HK-2 (cell line): Measurements from ENCODE around the gene GAK.
"Not testable (repeated sequence)": the region's sequence is repeated elsewhere in the genome, so short reads cannot be mapped to it uniquely, and the experiment has no call there.

Experiments used
- DNase-seq: peaks from one replicate; pipeline ENCODE4 v3.0.0-alpha.2; 2018; ENCODE audit not compliant: unreplicated experiment

GAK gene

DNA sequence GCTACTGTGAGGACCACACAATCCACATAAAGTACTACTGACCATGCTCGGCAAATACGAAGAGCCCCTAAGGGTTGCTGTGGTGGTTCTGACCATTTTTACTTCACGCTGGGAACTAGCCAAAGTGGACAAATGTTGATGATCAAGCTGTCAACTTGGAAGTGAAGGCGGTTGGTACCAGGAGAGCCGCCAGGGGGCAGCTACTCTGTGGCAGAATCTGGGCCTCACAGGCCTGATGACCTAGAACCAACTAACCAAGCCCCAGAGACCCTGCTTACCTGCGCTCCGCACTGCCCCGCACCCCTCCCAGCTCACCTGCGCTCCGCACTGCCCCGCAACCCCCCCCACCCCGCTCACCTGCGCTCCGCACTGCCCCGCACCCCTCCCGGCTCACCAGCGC is 5.6 kb downstream of the GAK start:
- no peak for DNase-seq

DNA sequence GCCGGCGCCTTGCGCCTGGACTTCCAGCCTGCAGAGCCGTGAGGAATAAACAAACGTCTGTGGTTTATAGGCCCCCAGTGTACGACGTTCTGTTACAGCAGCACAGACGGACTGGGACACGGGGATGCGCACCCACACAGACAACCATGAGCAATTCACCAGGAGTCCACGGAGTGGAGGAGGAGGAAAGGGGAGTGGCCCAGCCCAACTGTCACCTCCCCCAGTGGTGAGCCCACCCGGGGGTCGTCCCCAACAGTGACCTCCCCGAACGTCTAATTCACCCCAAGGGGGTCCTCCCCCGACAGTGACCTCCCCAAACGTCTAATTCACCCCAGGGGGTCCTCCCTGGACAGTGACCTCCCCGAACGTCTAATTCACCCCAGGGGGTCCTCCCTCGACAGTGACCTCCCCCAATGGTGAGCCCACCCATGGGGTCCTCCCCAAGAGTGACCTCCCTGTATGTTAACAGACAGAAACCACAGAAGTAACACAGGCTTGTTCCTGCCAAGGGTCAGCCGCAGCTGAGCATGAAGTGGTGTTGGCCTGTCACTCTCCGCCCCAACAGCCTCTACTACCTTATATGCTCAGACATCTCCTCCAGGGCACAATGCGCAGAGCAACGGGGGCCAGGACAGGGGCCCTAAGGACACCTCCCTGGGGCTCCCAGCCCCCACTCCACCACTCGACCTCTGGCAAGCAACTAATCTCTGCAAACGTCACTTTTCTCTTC is 6.2 kb downstream of the GAK start:
- no peak for DNase-seq

DNA sequence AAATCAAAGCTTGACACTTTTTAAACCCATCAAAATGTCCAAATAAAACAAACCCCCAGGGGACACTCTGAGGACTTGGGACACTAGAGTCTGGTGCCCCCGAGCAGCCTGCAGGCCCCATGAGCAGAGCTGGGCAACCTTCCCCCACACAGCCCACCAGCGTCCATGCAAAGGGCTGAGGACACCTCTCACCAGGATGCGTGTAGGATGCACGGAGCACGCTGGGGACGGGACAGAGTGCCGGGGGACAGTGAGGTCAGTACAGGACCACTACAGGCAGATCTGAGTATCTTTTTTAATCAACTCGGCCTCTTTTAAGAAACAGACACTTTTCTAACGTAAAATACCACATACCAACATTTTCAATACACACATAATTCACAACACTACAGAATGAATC is 6.9 kb downstream of the GAK start:
- no peak for DNase-seq

DNA sequence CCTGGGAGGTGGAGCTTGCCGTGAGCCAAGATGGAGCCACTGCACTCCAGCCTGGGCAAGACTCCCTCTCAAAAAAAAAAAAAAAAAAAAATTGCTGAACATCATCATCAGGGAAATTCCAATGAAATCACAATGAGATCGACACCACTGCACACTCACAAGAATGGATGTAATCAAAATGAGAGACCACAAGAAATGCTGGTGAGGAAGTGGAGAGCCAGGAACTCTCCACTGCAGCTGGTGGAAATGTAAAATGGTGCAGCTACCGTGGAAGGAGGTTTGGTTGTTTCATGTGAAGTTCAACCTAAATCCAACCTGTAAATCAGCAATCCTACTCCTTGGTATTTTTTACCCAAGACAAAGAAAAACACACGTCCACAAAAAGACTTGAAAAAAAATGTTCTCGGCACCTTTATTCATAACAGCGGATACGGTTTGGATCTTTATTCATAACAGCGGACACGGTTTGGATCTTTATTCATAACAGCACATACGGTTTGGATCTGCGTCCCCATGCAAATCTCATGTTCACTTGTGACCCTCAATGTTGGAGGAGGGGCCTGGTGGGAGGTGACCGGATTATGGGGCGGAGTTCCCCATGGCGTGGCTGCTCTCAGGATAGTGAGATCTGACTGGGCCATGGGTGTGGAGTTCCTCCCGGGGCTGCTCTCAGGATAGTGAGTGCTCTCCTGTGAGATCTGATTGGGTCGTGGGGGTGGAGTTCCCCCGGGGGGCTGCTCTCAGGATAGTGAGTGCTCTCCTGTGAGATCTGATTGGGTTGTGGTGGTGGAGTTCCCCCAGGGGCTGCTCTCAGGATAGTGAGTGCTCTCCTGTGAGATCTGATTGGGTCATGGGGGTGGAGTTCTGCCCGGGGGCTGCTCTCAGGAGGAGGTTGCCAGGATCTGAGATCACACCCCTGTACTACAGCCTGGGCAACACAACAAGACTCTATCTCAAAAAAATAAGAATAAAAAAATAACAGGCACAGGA is 7.7 kb downstream of the GAK start:
- no peak for DNase-seq

DNA sequence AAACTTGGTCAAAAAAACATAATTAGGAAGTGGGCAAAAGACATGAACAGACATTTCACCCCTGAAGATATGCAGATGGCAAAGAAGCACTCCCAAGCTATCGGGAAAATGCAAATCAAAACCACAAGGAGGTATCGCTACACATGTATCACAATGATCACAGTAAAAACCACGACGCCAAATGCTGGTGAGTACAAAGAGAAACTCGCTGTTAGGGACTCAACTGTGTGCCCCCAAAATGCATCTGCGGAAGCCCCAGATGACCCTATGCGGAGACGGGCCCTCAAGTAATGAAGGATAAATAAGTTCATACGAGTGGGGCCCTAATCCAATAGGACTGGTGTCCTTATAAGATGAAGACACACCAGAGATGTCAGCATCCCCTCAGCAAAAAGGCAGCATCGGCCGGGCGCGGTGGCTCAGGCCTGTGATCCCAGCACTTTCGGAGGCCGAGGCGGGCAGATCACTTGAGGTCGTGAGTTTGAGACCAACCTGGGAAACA is 10.2 kb downstream of the GAK start:
- no peak for DNase-seq

DNA sequence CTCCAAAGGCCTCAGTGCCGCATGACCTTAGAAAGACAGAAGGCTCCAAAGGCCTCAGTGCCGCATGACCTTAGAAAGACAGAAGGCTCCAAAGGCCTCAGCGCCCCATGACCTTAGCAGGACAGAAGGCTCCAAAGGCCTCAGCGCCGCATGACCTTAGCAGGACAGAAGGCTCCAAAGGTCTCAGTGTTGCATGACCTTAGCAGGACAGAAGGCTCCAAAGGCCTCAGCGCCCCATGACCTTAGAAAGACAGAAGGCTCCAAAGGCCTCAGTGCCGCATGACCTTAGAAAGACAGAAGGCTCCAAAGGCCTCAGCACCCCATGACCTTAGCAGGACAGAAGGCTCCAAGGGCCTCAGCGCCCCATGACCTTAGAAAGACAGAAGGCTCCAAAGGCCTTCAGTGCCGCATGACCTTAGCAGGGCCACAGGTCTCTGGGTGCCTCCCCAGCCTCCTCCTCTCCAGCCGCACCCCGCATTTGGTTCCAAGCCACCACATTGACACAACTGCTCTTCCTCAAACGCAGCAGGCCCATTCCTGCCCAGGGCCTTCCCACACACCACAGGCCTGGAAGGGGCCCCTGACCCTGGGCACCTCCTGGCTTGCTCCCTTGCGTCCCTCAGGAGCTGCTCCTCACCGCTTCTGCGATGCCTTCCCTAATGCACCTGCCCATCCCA is 13.0 kb downstream of the GAK start:
- DNase-seq: not testable (repeated sequence)

DNA sequence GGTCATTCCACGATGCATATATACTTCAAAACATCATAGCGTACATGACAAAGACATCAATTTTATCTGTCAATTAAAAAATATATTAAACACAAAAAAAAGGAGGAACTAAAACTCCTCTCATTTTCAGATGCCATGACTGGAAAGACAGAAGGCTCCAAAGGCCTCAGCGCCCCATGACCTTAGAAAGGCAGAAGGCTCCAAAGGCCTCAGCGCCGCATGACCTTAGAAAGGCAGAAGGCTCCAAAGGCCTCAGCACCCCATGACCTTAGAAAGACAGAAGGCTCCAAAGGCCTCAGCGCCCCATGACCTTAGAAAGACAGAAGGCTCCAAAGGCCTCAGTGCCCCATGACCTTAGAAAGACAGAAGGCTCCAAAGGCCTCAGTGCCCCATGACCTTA is 13.5 kb downstream of the GAK start:
- not testable (repeated sequence) for DNase-seq

DNA sequence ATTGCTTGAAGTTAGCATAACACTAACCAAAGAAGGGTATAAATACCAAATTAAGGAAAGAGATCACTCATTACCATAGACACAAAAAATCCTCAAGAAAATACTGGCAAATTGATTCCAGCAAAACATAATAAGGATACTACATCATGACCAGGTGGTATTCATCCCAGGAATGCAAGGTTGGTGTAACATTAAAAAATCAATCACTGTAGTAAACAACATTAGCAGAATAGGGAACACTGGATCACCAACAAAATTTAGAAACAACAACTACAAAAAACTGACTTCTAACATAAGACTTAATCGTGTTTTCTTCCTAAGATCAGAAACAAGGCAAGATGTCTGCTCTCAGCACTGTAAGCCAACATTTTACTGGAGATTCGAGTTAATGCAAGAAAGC is 14.1 kb downstream of the GAK start:
- no peak for DNase-seq

DNA sequence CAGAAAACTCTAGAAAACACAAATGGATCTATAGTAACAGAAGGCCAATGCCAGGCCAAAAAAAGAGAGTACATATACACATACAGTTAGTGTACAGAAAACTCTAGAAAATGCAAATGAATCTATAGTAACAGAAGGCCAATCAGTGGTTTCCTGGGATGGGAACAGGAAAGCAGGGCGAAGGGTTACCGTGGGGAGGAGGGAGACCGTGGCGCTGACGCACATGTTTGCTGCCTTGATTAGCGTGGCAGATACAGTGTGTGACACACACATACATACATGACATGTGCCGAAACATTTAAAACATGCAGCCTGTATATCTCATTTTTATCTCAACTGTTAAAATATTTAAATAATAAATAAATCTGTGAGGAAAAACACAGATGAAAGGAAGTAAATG is 14.7 kb downstream of the GAK start:
- DNase-seq: no peak

DNA sequence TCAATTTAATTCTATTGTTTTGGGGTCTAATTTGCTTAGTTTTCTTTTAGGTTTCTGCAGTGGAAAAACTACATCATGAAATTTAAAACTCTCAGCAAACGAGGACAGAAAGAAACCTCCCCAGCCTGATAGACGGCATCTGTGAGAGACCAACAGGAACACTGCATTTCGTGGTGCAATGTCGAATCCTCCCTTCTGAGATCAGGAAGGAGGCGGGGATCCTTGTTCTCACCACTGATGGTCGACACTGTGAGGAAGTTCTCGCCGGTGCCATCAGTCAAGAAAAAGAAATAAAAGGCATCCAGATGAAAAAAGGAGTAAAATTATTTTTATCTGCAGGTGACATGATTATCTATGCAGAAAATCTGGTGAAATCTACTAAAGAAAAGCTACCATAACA is 16.5 kb downstream of the GAK start:
- no peak for DNase-seq

DNA sequence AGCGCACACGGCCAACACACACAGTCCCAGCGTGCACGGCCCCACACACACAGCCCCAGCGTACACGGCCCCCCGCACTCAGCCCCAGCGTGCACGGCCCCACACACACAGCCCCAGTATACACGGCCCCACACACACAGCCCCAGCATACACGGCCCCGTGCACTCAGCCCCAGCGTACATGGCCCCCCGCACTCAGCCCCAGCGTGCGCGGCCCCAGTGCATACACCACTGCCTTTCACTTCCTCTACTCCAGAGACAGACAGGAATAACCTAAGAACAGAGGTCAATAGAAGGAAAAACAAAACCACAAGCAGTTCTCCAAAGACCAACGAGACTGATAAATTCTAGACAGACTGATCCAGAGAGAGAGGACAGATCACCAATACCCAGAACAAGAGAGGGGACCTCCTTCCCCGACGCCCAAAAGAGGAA is 17.1 kb downstream of the GAK start:
- no peak for DNase-seq

DNA sequence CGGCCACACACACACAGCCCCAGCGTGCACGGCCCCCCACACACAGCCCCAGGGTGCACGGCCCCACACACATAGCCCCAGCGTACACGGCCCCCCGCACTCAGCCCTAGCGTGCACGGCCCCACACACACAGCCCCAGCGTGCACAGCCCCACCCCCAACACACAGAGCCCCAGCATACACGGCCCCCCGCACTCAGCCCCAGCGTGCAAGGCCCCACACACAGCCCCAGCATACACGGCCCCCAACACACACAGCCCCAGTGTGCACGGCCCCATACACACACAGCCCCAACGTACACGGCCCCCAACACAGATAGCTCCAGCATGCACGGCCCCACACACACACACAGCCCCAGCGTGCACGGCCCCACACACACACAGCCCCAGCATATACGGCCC is 17.6 kb downstream of the GAK start:
- DNase-seq: no peak

DNA sequence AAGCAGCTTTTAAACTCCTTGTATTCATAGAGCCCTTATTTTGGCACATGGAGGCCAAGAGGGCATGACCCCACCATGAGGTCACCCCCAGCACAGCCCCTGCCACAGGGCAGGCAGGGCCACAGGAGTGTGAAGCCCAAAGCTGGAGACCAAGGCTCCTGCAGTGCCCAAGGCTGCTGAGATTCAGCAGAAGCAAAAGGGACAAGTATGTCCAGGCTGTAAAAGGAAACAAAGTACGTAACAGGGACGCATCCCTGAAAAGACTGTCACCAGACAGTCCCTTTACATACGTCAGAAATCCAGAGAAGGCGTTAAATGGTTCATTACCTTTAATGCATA is 18.9 kb downstream of the GAK start:
- no peak for DNase-seq

DNA sequence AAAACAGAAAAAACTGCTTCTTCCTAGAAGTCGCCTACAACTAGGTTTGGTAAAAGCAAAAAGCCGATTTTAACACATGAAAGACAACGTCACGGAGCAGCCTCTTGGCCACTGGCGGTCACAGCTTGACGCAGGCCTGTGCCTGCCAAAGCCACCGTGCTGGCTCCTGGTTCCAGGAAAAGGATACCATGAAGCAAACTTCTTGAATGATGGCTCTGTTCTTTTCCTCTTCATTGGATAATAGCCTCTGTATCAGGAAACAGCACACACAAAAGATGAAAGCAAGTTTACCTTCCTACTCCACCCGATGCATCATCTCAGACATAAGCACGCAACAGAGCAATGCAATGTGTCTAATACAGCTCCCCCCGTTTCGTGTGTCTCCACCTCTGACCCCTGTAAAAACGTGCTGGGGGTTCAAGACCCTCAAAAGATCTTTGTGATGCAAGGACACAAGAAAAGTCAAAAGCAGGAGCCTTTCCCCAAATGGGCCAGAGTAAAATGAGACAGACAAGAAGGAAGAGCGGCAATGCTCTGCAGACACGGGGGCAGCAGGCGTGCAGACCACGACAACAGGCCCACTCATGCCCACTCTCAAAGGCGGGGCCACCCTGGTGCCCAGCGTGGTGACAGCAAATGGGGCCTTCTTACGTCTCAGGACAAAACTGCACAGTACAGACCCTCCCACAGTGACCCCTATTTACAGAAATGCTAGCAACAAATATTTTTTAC is 19.4 kb downstream of the GAK start:
- DNase-seq: no peak

DNA sequence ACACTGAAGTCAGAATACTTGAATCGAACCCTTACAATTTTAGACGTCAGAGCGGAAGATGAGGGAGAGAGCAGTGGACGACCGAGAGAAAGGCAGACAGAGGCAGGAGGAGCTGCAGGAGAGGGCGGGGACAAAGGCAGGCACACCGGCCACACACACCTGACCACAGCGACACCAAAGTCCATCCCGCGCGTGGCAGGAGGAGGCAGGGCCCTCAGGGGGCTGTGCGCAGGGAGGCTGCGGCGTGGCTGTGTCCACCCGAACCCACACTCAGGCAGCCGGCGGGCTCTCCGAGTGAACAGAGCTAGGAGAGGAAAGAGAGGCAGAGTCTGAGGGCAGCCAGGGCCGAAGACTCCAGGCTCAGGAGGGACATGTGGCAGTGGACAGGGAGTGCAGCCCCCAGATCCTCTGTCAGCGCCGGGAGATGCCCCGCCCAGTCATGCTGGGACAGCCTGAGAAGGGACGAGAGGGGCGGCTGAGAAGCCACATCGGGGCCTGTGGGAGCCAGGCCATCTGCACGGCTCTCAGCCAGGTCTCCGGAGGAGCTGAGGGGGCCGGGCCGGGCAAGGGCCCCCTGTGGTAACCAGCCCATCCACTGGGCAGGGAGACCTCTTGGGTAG is 20.1 kb downstream of the GAK start:
- no peak for DNase-seq

DNA sequence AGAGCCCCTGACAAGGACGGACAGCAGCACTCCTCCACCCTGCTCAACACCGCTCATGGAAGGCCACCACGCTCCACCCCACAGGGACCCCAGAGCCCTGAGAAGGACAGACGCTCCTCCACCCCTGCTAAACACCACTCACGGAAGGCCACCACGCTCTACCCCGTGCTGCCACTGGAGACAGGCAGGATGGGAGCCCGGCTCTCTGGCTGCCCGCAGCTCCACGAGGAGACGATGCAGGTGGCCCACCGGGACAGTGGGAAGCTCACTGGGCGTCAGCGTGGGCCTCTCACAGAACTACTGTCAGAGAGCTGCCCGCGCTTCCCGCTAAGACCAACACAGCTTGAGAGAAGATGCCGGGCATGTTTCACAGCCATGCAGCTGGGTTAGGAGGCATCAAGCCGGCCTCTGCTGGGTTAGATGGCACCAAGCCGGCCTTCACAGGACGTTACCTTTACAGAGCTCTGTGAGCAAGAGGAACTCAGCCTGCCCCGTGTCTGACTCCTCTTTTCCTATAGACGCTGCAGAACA is 20.8 kb downstream of the GAK start:
- no peak for DNase-seq

DNA sequence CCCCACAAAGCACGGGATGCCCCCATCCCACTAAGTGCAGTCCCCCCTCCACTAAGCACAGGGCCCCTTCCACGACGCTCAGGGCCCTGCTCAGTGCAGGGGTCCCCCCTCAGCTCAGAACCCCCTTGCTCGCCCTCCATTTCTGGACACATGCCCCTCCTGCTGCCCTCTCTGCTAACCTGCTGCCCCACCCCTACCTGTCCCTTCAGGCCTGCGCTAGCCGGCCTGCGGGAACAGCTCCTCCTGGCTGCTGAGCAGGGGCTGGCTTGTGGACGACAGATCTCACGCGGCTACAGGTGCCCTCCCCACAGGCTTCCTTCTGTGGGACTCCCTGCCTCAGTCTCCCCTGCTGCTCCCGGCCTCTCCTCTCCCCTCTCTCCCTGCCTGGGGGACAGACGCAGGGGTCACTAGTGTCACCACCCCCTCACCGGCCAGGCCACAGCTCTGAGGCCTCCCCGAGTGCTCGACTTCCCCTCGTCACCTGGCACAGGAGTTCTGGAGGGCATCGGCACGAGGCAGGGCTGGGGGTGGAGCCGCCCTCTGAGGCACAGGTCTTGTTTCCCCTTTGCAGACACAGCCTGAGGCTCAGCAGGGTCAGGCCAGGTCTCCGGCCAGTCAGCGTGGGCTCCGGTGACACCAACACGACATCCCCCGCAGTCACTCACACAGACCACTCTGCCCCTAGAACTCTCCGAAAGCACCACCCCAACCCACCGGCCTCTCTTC is 21.6 kb downstream of the GAK start:
- DNase-seq: no peak

DNA sequence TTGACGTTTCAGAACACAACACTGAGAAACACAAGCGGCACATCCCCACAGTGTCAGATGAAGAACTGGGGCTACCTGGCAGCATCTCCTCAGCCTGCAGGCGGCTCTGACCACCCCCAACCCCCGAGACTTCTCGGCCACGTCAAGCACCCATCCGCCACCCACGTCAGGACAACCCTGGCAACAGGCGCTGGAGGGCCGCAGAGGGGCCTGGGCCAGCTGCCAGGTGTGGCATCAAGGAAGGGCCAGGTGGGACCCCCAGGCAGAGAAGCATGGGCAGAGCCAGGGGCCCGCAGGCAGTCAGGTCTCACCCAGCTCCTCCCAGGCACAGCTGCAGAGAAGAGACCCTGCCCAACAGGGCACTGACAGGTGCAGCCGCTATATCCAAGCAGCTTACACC is 22.3 kb downstream of the GAK start:
- DNase-seq: no peak

DNA sequence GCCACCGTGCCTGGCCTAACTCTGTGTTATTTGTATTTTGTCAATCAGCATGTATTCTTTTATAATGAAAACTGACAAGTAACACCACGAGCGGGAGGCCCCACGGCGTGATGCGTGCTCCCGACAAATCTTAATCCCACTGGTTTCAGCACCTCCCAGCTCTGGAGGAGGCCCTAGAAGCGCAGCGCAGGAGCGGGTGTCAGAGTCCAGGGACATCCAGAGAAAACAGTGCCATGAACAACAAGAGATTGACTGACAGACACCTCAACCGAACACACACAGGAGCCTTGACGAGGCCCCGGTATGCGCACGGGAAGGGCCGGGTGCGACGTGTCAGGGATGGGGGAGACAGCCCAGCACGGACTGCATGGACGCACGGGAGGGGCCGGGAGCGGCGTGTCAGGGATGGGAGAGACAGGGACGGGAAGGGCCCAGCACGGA is 23.0 kb downstream of the GAK start:
- no peak for DNase-seq

DNA sequence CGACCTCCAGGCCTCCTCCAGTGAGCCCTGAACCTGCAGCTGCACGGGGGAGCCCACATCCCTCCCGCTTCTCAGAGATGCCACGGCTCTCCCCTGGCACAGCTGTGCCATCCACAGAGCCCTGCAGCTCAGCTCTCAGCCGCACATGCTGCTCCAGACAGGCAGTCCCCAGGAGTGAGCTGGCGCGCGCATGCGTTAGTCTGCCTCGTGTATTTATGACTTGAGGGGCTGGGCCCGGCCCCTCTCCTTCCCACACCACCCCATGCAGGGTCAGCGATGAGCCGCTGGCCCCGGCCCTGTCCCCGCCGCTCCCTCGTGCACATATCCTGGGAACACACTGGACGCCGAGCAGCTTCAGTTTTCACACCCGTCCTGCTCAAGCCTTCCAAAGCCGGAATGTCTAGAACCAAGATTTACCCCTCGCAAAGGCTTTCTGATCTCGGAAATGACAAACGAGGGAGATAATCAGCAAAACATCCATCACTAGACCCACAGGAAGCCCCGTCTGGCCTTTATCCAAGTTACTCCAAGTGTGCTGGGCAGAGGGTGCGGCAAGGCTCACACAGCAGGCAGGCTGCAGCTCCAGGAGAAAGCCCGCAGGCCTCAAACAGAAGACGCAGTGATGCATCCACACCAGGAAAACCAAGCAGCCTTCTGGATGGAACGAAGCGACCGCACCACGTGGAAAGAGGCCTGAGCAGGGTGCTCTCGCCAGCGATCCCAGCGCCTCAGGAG is 24.3 kb downstream of the GAK start:
- DNase-seq: no peak
